Activated naive CD8-positive, alpha-beta T cell treated with anti-CD3 and anti-CD28 coated beads, Interleukin-2, amount 50 U/mL, for 24 hours (primary cell): ENCODE measurements around the gene TMCO4.
"Not testable (repeated sequence)": the region's sequence is repeated elsewhere in the genome, so short reads cannot be mapped to it uniquely, and the experiment has no call there.

Experiments
- ATAC-seq: fragments of 150-1000 bp; cut with Tn5 transposase; one replicate; pipeline ENCODE4 v1.10.0; 2021
- DNase-seq: peaks from one replicate; pipeline ENCODE4 v3.0.0; 2021
- H3K27ac Mint-ChIP-seq: one replicate; pipeline ENCODE4 v1.8.0; 2021; ENCODE audit warnings: mild to moderate bottlenecking, mixed read lengths
- H3K27me3 Mint-ChIP-seq: one replicate; pipeline ENCODE4 v1.8.0; 2021; ENCODE audit warnings: mixed read lengths
- H3K36me3 Mint-ChIP-seq: one replicate; pipeline ENCODE4 v1.8.0; 2021; ENCODE audit warnings: low read depth, mixed read lengths
- H3K4me1 Mint-ChIP-seq: one replicate; pipeline ENCODE4 v1.8.0; 2021; ENCODE audit warnings: mixed read lengths
- H3K4me3 Mint-ChIP-seq: one replicate; pipeline ENCODE4 v1.8.0; 2021; ENCODE audit warnings: mild to moderate bottlenecking, moderate library complexity, mixed read lengths
- H3K9me3 Mint-ChIP-seq: one replicate; pipeline ENCODE4 v1.8.0; 2021; ENCODE audit warnings: mixed read lengths

Gene TMCO4

DNA sequence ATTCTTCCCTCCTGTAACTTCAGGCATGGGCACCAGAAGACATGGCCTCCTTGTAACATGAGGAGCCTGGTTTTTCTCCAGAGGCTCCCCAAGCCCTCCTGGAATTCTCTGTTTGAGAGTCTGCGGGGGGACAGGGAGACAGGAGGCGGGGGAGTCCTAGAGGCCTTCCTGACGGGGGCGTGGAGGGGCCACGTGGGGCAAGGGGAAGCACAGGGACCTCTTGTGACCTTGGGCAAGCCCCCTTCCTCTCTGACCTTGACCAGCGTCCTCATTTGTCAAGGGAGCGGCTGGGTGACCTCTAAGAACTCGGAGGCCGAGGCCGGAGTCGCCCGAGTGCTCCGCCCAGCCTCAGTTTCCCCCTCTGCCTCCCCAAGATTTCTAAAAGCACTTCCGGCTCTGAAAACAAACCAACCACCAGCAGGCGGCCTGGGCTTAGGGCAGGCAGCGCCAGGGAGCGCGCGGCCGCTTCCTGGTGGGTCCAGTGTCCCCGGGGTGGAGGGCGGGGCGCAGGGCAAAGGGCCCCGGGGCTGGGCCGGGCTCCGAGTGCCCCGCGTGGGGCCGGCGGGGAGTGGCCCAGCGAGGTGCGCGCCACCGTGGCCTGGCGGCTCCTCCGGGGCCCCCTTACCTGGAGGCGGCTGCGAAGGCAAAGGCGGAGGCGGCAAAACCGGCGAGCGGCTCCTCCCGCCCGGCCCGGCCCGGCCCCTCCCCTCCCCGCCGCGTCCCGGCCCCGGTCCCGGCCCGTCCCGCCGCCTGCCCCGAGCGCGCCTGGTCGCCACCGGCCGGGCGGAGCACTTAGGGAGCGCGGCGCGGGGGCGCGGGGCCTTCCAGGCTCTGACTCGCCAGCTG, at the start of gene TMCO4:
TSS of gene TMCO4 (minus strand) at position 687 of the 846 bp plus-strand sequence. CDS start 19,158 bp downstream, outside the sequence.
- H3K4me3 Mint-ChIP-seq, result peak within 1 kb of the TSS; percentile 84
- peaks cover 31% of the 10 kb centered on the region for H3K4me1 Mint-ChIP-seq
- peaks cover 4% of the 10 kb centered on the region for H3K36me3 Mint-ChIP-seq
- no peaks in the 10 kb centered on the region for H3K27me3 Mint-ChIP-seq
- peak within 1 kb of the TSS; percentile 92 for H3K27ac Mint-ChIP-seq
- DNase-seq, result peak; percentile 59
- H3K9me3 Mint-ChIP-seq, result no peaks in the 10 kb centered on the region
- ATAC-seq, result peak; percentile 80

DNA sequence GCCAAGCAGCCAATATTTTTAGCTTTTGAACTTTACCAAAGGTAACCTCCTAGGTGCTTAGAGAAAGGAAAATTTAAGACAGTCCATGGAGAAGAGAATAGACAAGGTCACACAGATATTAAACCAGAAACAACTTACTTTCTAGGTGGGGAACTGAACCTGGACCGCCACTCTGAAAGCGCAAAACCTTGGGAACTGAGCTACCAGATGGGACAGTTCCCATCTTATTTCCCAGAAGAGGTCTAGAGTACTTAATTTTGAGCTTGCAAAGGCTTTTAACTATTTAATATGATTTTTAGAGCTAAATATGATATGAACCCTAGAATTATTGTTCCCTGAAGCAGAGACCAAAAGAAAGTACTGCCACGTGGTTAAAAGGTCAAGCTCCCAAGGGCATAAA, 49.6 kb upstream of the TMCO4 start:
- H3K27ac Mint-ChIP-seq, ATAC-seq, H3K4me3 Mint-ChIP-seq, H3K36me3 Mint-ChIP-seq, H3K9me3 Mint-ChIP-seq, DNase-seq, H3K4me1 Mint-ChIP-seq: not testable (repeated sequence)
- peaks cover 31% of the 10 kb centered on the region for H3K27me3 Mint-ChIP-seq

DNA sequence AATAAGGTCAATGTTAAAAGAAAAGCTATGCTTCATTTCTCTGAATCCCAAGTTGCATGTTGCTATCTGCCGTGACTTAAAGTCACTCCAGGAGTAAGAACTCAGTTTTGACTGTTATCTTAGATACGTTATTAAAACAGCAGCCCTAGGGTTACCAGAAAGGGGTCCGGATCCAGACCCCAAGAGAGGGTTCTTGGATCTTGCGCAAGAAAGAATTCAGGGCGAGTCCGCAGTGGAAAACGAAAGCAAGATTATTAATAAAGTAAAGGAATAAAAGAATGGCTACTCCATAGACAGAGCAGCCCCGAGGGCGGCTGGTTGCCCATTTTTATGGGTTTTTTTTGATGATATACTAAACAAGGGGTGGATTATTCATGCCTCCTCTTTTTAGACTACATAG, 47.6 kb upstream of the TMCO4 start:
- H3K9me3 Mint-ChIP-seq, H3K27ac Mint-ChIP-seq, H3K36me3 Mint-ChIP-seq, ATAC-seq, H3K4me1 Mint-ChIP-seq, H3K4me3 Mint-ChIP-seq, DNase-seq: not testable (repeated sequence)
- H3K27me3 Mint-ChIP-seq, result peaks cover 34% of the 10 kb centered on the region

DNA sequence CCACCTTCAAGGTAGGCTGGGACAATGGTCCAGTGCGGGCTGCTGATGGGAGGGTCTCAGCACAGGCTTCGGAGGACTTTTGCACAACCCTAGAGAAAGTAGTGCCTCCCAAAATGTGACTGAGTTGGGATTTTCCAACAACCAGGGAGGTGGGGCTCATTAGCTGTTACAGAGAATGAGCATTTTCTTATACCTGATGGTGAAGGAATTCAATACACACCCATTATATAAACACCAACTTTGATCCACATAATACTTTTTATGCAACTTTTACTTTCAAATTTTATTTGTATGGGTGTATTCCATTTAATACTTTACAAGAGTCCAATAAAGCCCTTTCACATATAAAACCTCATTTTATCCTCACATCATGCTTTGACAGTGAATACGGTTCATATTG, 46.6 kb upstream of the TMCO4 start:
- no peaks in the 10 kb centered on the region for H3K9me3 Mint-ChIP-seq
- no peaks in the 10 kb centered on the region for H3K4me1 Mint-ChIP-seq
- no peak for DNase-seq
- H3K27me3 Mint-ChIP-seq, result peaks cover 37% of the 10 kb centered on the region
- ATAC-seq, result no peak
- no peak overlapping the region for H3K27ac Mint-ChIP-seq
- H3K36me3 Mint-ChIP-seq, result no peaks in the 10 kb centered on the region
- H3K4me3 Mint-ChIP-seq, result no peak overlapping the region

DNA sequence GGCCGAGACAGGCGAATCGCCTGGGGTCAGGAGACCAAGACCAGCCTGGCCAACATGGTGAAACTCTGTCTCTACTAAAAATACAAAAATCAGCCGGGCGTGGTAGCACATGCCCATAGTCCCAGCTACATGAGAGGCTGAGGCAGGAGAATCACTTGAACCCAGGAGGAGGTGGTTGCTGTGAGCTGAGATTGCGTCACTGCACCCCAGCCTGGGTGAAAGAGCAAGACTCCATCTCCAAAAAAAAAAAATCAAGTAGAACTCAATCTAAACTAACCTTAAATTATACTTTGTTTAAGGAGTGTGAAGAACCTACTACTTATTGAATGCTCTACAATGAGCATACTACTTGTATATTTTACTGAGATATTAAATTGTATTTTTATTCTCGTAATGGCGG, 45.8 kb upstream of the TMCO4 start:
- peaks cover 2% of the 10 kb centered on the region for H3K4me1 Mint-ChIP-seq
- H3K36me3 Mint-ChIP-seq, result no peaks in the 10 kb centered on the region
- H3K4me3 Mint-ChIP-seq, result no peak overlapping the region
- DNase-seq (no peak), ATAC-seq (no peak)
- no peak overlapping the region for H3K27ac Mint-ChIP-seq
- no peaks in the 10 kb centered on the region for H3K9me3 Mint-ChIP-seq
- peaks cover 40% of the 10 kb centered on the region for H3K27me3 Mint-ChIP-seq

DNA sequence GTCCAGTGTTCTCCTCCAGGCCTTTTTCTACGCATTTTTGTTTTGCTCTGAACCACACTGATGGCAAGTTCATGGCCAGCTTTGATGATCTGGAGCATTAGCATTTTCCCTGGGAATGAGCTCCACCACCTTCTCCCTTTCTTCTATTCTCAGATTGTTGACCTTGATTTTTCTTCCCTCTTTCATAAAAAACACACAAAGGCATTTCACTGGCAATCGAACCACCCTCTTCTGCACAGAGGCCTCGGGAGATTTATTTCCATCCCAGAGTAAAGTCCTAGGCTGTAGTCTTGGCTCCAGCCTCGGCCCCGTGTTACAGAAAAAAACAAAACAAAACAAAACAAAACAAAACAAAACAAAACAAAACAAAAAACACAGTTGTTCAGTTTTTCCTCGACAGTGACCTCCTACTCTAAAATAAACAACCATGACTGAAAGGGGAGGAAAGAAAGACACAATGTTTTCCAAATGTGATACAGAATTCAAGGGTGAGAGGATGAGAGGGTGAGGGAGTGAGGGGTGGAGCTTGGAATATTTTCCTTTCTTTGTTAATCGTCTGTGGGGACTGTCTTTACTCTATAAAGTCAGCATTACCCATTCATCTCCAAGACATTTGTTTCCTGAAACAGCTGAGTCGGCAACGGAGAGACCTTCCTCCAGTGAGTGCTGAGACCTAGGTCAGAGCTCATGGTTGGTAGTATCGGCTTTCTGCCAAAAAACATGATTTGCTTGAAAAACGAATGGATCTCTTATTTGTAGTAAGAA, 45.2 kb upstream of the TMCO4 start:
- ATAC-seq (no peak), DNase-seq (no peak)
- Mint-ChIP-seq H3K9me3 (no peaks in the 10 kb centered on the region), H3K27ac (no peak overlapping the region), H3K4me1 (peaks cover 9% of the 10 kb centered on the region), H3K4me3 (no peak overlapping the region), H3K36me3 (no peaks in the 10 kb centered on the region), H3K27me3 (peaks cover 40% of the 10 kb centered on the region)

DNA sequence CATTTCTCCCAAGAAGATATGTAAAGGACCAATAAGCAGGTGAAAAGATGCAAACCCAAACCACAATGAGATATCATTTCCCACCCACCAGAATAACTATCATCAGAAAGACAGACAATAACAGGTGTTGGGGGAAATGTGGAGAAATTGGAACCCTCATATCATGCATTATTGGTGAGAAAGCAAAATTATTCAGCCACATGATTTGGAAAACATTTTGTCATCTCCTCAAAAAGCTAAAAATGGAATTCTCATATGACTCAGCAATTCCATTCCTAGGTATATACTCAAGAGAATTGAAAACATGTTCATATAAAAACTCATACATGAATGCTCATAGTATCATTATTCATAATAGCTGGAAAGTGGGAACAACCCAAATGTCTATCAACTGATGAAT, 40.5 kb upstream of the TMCO4 start:
- DNase-seq (no peak), ATAC-seq (peak; percentile 20)
- Mint-ChIP-seq H3K4me3 (no peak overlapping the region), H3K27ac (no peak overlapping the region), H3K4me1 (peaks cover 17% of the 10 kb centered on the region), H3K36me3 (no peaks in the 10 kb centered on the region), H3K9me3 (no peaks in the 10 kb centered on the region), H3K27me3 (peaks cover 42% of the 10 kb centered on the region)

DNA sequence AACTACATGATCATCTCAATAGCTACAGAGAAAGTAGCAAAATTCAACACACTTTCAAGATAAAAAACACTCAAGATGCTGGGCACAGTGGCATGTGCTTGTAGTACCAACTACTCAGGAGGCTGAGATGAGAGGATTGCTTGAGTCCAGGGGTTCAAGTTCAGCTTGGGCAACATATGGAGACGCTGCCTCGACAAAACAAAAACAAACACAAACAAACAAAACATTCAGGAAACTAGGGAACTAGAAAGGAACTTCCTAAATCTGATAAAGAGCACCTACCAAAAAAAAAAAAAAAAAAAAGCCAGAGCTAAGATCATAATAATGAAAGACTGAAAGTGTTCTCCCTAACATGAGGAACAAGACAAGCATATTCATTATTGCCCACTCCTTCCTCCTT, 38.1 kb upstream of the TMCO4 start:
- Mint-ChIP-seq H3K4me1 (peaks cover 17% of the 10 kb centered on the region), H3K36me3 (no peaks in the 10 kb centered on the region), H3K27me3 (peaks cover 45% of the 10 kb centered on the region), H3K27ac (no peak overlapping the region), H3K9me3 (no peaks in the 10 kb centered on the region), H3K4me3 (no peak overlapping the region)
- DNase-seq (no peak), ATAC-seq (no peak)

DNA sequence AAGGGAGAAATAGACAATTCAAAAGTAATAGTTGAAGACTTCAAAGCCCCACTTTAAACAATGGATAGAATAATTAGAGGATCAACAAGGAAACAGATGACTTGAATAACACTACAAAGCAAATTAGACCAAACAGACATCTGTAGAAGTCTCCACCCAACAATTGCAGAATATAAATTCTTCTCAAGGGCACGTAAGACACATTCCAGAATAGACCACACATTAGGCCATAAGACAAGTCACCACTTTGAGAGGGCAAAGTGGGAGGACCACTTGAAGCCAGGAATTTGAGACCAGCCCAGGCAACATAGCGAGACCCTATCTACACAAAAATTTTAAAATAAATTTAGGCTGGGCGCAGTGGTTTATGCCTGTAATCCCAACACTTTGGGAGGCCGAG, 35.9 kb upstream of the TMCO4 start:
- Mint-ChIP-seq H3K9me3 (no peaks in the 10 kb centered on the region), H3K27ac (no peak overlapping the region), H3K36me3 (no peaks in the 10 kb centered on the region), H3K4me3 (no peak overlapping the region), H3K4me1 (peaks cover 20% of the 10 kb centered on the region), H3K27me3 (peaks cover 51% of the 10 kb centered on the region)
- DNase-seq (no peak), ATAC-seq (no peak)

DNA sequence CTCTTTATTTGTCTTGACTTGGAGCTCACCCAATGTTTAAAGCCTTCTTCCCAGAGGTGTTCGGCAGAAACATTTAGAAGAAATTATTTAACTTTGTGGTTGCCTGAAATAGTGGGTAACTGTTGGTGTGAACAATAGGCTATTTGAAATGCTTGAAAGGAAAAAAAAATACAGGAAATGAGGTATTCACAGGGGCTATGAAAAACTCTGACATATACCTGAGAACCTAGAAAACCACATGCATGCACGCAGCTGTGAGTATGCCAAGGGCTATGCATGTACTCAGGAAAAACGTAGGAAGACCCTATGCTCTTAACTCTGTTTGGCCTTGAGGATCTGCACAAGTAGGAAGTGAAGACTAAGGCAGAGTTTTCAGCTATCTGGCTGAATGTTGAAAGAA, 31.7 kb upstream of the TMCO4 start:
- Mint-ChIP-seq H3K27me3 (peaks cover 55% of the 10 kb centered on the region), H3K4me3 (no peak overlapping the region)

DNA sequence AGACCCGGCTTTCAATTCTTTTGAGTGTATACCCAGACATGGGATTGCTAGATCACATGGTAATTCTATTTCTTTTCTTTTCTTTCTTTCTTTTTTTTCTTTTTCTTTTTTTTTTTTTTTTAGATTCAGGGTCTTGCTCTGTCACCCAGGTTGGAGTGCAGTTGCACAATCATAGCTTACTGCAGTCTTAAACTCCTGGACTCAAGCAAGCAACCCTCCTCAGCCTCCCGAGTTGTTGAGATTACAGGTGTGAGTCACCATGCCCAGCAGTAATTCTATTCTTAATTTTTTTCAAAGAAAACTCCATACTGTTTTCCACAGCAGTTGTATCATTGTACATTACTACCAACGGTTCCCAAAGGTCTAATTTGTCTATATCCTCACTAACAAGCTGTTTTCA, 28.8 kb upstream of the TMCO4 start:
- peaks cover 39% of the 10 kb centered on the region for H3K27me3 Mint-ChIP-seq
- no peak for ATAC-seq

More for the DNA sequence above, 31.7 kb upstream of the TMCO4 start:
- Mint-ChIP-seq H3K27ac (no peak overlapping the region), H3K4me1 (peaks cover 5% of the 10 kb centered on the region), H3K36me3 (no peaks in the 10 kb centered on the region), H3K9me3 (no peaks in the 10 kb centered on the region)
- ATAC-seq, result no peak
- DNase-seq, result no peak

DNA sequence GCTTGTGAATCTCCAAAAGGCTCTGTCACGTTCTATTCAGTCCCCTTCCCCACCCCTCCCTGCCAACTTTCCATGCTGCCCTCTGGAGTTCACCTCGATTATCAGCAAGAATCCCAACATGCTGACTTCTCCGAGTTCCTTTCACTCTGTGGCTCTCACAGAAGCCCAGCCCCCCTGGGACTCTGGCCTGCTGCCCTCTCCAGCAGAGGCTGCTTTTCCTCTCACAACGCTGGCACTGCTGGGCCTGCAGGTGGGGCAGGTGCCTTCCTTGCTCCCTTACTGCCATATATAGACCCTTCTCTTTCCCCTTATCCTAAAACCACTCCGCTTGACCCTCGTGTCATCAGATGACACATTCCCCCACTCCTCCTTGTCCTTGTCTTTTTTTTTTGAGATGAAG, 25.6 kb upstream of the TMCO4 start:
- Mint-ChIP-seq H3K27ac (no peak overlapping the region), H3K9me3 (no peaks in the 10 kb centered on the region), H3K36me3 (no peaks in the 10 kb centered on the region), H3K27me3 (peaks cover 21% of the 10 kb centered on the region), H3K4me1 (peaks cover 9% of the 10 kb centered on the region), H3K4me3 (no peak overlapping the region)
- no peak for ATAC-seq
- DNase-seq, result no peak

More for the DNA sequence above, 28.8 kb upstream of the TMCO4 start:
- no peak overlapping the region for H3K27ac Mint-ChIP-seq
- no peak overlapping the region for H3K4me3 Mint-ChIP-seq
- DNase-seq, result no peak
- no peaks in the 10 kb centered on the region for H3K9me3 Mint-ChIP-seq
- H3K4me1 Mint-ChIP-seq, result peaks cover 14% of the 10 kb centered on the region
- H3K36me3 Mint-ChIP-seq, result no peaks in the 10 kb centered on the region

DNA sequence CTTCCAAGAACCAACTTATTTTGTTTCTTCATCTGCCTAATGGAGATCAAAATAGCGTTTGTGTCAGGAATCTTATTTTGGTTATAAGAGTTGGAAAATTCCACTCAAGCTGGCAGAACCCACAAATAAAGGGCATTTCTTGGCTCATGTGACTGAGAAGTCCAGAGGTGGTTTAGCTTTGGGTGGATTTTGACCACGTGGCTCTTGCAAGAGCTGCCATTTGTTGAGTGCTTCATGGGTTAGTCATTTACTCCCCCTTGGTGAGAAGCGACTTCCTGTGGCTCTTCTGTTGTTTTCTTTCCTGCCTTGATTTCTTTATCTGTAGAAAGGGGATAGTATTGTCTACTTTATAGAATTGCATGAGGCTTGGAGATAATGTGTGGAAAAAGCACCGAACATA, 24.8 kb upstream of the TMCO4 start:
- peak; percentile 57 for ATAC-seq
- no peaks in the 10 kb centered on the region for H3K36me3 Mint-ChIP-seq
- H3K9me3 Mint-ChIP-seq, result no peaks in the 10 kb centered on the region
- no peak overlapping the region for H3K4me3 Mint-ChIP-seq
- peaks cover 9% of the 10 kb centered on the region for H3K4me1 Mint-ChIP-seq
- peaks cover 18% of the 10 kb centered on the region for H3K27me3 Mint-ChIP-seq
- peak overlapping the region; percentile 43 for H3K27ac Mint-ChIP-seq
- no peak for DNase-seq

DNA sequence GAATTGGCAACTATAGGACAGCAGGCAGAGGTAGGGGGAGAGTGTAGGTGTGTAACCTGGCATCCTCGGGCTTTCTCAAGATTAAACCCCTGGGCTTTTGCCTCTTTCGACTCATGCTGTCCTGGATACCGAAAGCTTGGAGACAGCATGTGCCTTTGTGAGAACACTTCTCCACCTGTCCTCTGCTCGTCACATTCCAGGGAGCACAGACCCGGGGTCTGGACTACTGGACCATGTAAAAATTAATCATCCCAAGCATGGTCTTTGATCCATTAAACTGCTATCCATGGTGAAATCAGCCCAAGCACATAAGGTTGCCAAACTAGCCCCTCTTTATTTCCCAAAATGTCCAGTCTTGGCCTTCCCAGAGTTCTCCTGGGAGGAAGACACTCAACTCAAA, 24.3 kb upstream of the TMCO4 start:
- DNase-seq, result no peak
- Mint-ChIP-seq H3K36me3 (no peaks in the 10 kb centered on the region), H3K9me3 (no peaks in the 10 kb centered on the region), H3K4me3 (no peak overlapping the region), H3K4me1 (peaks cover 9% of the 10 kb centered on the region), H3K27me3 (peaks cover 13% of the 10 kb centered on the region), H3K27ac (no peak overlapping the region)
- ATAC-seq, result no peak

DNA sequence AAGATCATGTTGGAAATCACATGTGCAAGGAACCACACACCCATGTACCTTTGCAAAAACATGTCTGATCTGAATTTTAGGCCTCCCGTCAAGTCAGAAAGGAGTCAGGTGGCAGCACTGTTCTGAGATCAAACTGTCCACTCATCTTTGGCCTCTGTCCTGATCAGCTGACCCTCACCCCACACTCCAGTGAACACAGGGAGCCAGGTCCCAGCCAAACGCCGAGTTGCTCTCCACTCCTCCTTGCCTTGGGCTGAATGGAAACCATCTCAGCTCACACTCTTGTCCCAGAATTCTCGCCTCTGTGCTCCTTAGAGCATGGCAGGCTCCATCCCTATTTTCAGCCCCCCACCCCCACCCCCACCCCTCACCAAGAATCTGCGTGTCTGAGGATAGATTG, 20.0 kb upstream of the TMCO4 start:
- Mint-ChIP-seq H3K4me1 (peaks cover 4% of the 10 kb centered on the region), H3K36me3 (no peaks in the 10 kb centered on the region), H3K27ac (no peak overlapping the region), H3K9me3 (no peaks in the 10 kb centered on the region), H3K4me3 (no peak overlapping the region), H3K27me3 (no peaks in the 10 kb centered on the region)
- DNase-seq (no peak), ATAC-seq (no peak)
